Thyroid gland (tissue), 4 donors: ENCODE measurements around the gene CTDNEP1. TPM values are rescaled to one million over a fixed set of nuclear protein-coding genes. Genes with fewer than 3 reads are reported as not detected.

Experiments used
- DNase-seq, 2 donors: peaks; one replicate each; pipeline ENCODE4 v3.0.0-alpha.2; 2019
- H3K27ac ChIP-seq, 3 donors: fragments of 200-600 bp; sonication (generic); 1 replicate in 2 of 3; 2 replicates in 1 of 3; pipeline ENCODE4 v1.5.1; 2016 to 2019; ENCODE audit warnings: mild to moderate bottlenecking in 1 of 3, moderate library complexity in 1 of 3
- H3K27me3 ChIP-seq: fragments of 200-600 bp; sonication (generic); one replicate; pipeline ENCODE4 v1.5.1; 2019
- H3K36me3 ChIP-seq, 2 donors: fragments of 200-600 bp; sonication (generic); one replicate each; pipeline ENCODE4 v1.5.1; 2016 to 2019
- H3K4me1 ChIP-seq, 2 donors: fragments of 200-600 bp; sonication (generic); one replicate each; pipeline ENCODE4 v1.5.1; 2017 to 2019
- H3K4me3 ChIP-seq, 3 donors: fragments of 200-600 bp; sonication (generic); replicated peaks in 1 of 3; 1 replicate in 2 of 3; 2 replicates in 1 of 3; pipeline ENCODE4 v1.5.1; 2016; ENCODE audit warnings: mild to moderate bottlenecking in 1 of 3
- H3K9me3 ChIP-seq: fragments of 200-600 bp; sonication (generic); one replicate; pipeline ENCODE4 v1.5.1; 2017
- POLR2A ChIP-seq, 2 donors: fragments of 450-650 bp; IDR thresholded peaks; one replicate each; pipeline ENCODE4 v1.6.1; 2017; ENCODE audit warnings: antibody characterized with exemption in 2 of 2, mild to moderate bottlenecking in 2 of 2, moderate library complexity in 1 of 2
- WGBS, 2 donors: methylation state at CpG; one replicate each; pipeline ENCODE4 v1.1.5; 2017; 5-methylcytosine and 5-hydroxymethylcytosine counted together
- intact Hi-C: fragments of 100-400 bp; cut with DNase I; formaldehyde crosslinking; loops from one replicate; pipeline ENCODE4 v1.15.1; 2023
- total RNA-seq, 4 donors: library from RNA; depleted of rRNA; stranded (reverse); fragments of >200 nt; gene quantifications; one replicate each; pipeline ENCODE4 v1.2.3, GENCODE V29; 2016
- TF ChIP-seq, protein P1 (sequence below), 6 experiments: fragments of 200-600 bp in 3 of 6; fragments of 450-650 bp in 3 of 6; sonication (generic) in 3 of 6; IDR thresholded peaks; one replicate each; pipeline ENCODE4 v1.5.1; 2016 to 2019; ENCODE audit warnings: antibody characterized with exemption in 6 of 6, mild to moderate bottlenecking in 2 of 6, inconsistent platforms in 1 of 6, moderate library complexity in 1 of 6

CTDNEP1 gene
- total RNA-seq: 10 to 100 TPM; 35.1 to 70.4 (median 48.4) TPM

DNA sequence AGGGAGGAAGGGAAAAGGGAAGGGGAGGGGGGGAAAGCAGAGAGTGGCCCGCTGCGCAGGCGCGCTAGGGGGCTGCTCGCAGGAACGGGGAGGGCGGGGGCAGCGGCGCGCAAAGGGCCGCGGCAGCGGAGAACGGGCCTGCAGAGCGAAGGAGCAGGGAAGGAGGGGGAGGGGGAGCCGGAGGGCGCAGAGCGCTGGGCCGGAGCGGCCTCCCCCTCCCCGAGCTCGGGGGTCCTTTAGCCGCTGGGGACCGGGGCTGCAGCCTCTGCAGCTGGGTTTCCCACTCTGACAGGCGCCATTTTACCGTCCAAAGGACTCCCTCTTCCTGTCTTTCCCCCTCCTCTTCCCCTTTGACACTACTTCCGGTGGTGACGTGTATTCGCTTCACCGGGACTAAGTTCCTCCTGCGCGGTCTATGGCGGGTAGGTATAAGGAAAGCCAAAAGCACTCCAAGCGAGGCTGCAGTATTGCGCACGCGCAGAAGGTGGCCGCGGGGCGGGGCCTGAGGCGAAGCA is at the start of gene CTDNEP1:
TSS of gene CTDNEP1 (minus strand) at position 74 of the 515 bp plus-strand sequence. CDS start 438 bp downstream, outside the sequence.
- H3K27ac ChIP-seq: peak within 1 kb of the TSS; percentile 98 to 100 (median 98)
- intact Hi-C loops: no loop called here
- TF ChIP-seq POLR2A (IDR thresholded peaks at IDR 0.05): peak; percentile 49 to 83
- TF ChIP-seq, protein P1, sequence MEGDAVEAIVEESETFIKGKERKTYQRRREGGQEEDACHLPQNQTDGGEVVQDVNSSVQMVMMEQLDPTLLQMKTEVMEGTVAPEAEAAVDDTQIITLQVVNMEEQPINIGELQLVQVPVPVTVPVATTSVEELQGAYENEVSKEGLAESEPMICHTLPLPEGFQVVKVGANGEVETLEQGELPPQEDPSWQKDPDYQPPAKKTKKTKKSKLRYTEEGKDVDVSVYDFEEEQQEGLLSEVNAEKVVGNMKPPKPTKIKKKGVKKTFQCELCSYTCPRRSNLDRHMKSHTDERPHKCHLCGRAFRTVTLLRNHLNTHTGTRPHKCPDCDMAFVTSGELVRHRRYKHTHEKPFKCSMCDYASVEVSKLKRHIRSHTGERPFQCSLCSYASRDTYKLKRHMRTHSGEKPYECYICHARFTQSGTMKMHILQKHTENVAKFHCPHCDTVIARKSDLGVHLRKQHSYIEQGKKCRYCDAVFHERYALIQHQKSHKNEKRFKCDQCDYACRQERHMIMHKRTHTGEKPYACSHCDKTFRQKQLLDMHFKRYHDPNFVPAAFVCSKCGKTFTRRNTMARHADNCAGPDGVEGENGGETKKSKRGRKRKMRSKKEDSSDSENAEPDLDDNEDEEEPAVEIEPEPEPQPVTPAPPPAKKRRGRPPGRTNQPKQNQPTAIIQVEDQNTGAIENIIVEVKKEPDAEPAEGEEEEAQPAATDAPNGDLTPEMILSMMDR (IDR thresholded peaks at IDR 0.05): no peak
- WGBS, 2 donors: 1 to 2% methylated on average over 29 to 34 of the region's 41 CpGs
- peak within 1 kb of the TSS; percentile 71 to 98 (median 86) for H3K4me3 ChIP-seq
- H3K36me3 ChIP-seq: peaks cover 13 to 17% of the 10 kb centered on the region in 2 donors
- peaks cover 20 to 32% of the 10 kb centered on the region in 2 donors for H3K4me1 ChIP-seq
- no peaks in the 10 kb centered on the region for H3K9me3 ChIP-seq
- H3K27me3 ChIP-seq: no peaks in the 10 kb centered on the region
- DNase-seq: peak; percentile 97 to 98

- TF ChIP-seq, protein P1 (IDR thresholded peaks at IDR 0.05): peak; percentile 80 to 97 (median 93)
- TF ChIP-seq POLR2A (IDR thresholded peaks at IDR 0.05): no peak
- Histone ChIP-seq H3K27me3 (no peaks in the 10 kb centered on the region), H3K4me3 (no peak overlapping the region), H3K9me3 (no peaks in the 10 kb centered on the region), H3K36me3 (no peaks in the 10 kb centered on the region), H3K4me1 (peaks cover 8 to 36% of the 10 kb centered on the region in 2 donors), H3K27ac (peak overlapping the region in 1 of 3 donors; percentile 12)
- WGBS, 2 donors: 6 to 9% methylated on average over 31 to 40 of the region's 51 CpGs
- peak; percentile 85 for DNase-seq
- intact Hi-C loops: loop anchor here (2.0 to 5.0 kb wide), 2 partner anchors 16 to 254 kb away; partner anchors contain the start of genes SLC16A11 and SLC2A4
These were observed 44.8 kb upstream of the CTDNEP1 start for GRCh38 chr17:7296189-7296861.

GRCh38 chr17:7295230-7296180 is 44.0 kb upstream of the CTDNEP1 start:
- Histone ChIP-seq H3K9me3 (no peaks in the 10 kb centered on the region), H3K4me1 (peaks cover 8 to 36% of the 10 kb centered on the region in 2 donors), H3K27me3 (no peaks in the 10 kb centered on the region), H3K4me3 (peak overlapping the region in 1 of 3 donors; percentile 14), H3K27ac (peak overlapping the region in 1 of 3 donors; percentile 12), H3K36me3 (no peaks in the 10 kb centered on the region)
- peak in 1 of 2 donors; percentile 19 for DNase-seq
- intact Hi-C loops: loop anchor here (2.0 to 5.0 kb wide), 2 partner anchors 15 to 253 kb away; partner anchors contain the start of genes SLC16A11 and SLC2A4
- TF ChIP-seq, protein P1 (IDR thresholded peaks at IDR 0.05): no peak
- TF ChIP-seq POLR2A (IDR thresholded peaks at IDR 0.05): no peak
- WGBS, 2 donors: 59 to 63% methylated on average over 42 of the region's 42 CpGs

GRCh38 chr17:7294614-7295153 is 43.1 kb upstream of the CTDNEP1 start, which contains the start of gene YBX2:
TSS of gene YBX2 (minus strand) at chr17:7294639. CDS start at chr17:7294500, 139 bp downstream.
- Histone ChIP-seq H3K27ac (no peak within 1 kb of the TSS), H3K4me1 (peaks cover 8 to 36% of the 10 kb centered on the region in 2 donors), H3K36me3 (no peaks in the 10 kb centered on the region), H3K4me3 (peak within 1 kb of the TSS in 1 of 3 donors; percentile 14), H3K27me3 (no peaks in the 10 kb centered on the region), H3K9me3 (no peaks in the 10 kb centered on the region)
- intact Hi-C loops: loop anchor here (5.0 kb wide), 1 partner anchor 252 kb away; the partner anchor contains the start of gene SLC16A11
- DNase-seq: peak; percentile 70 to 80
- TF ChIP-seq, protein P1 (IDR thresholded peaks at IDR 0.05): no peak
- no peak for TF ChIP-seq POLR2A (IDR thresholded peaks at IDR 0.05)
- 2 to 6% methylated on average over 12 to 28 of the region's 57 CpGs for WGBS, 2 donors
